H9 (cell line): ENCODE data around the gene RBMS3. TPM values are rescaled to one million over a fixed set of nuclear protein-coding genes. Genes with fewer than 3 reads are reported as not detected.

Experiments used
- DNase-seq: peaks from one replicate; pipeline ENCODE4 v3.0.0-alpha.2; 2017
- H2AFZ ChIP-seq: one replicate; pipeline ENCODE4 v1.6.1; 2013; ENCODE audit warnings: mild to moderate bottlenecking, low read length, control low read depth, moderate library complexity
- H2AK5ac ChIP-seq: 2 replicates; pipeline ENCODE4 v1.6.1; 2013; ENCODE audit warnings: low read length, control low read depth, mixed read lengths; ENCODE audit not compliant: insufficient read length
- H2BK120ac ChIP-seq: one replicate; pipeline ENCODE4 v1.6.1; 2013; ENCODE audit warnings: low read depth, mild to moderate bottlenecking, low read length, control low read depth, inconsistent platforms; ENCODE audit not compliant: poor library complexity, severe bottlenecking
- H2BK12ac ChIP-seq: 2 replicates; pipeline ENCODE4 v1.6.1; 2013; ENCODE audit warnings: low read length, control low read depth, mixed read lengths, low read depth; ENCODE audit not compliant: insufficient read length
- H2BK15ac ChIP-seq: 2 replicates; pipeline ENCODE4 v1.6.1; 2013; ENCODE audit warnings: low read depth, low read length, control low read depth
- H2BK20ac ChIP-seq: one replicate; pipeline ENCODE4 v1.6.1; 2013; ENCODE audit warnings: low read depth, mild to moderate bottlenecking, low read length, control low read depth, inconsistent platforms; ENCODE audit not compliant: poor library complexity, severe bottlenecking
- H2BK5ac ChIP-seq: 2 replicates; pipeline ENCODE4 v1.6.1; 2013; ENCODE audit warnings: low read length, control low read depth, mixed read lengths; ENCODE audit not compliant: insufficient read length
- H3K14ac ChIP-seq: 2 replicates; pipeline ENCODE4 v1.6.1; 2013; ENCODE audit warnings: low read length, control low read depth; ENCODE audit not compliant: insufficient read depth
- H3K18ac ChIP-seq: 2 replicates; pipeline ENCODE4 v1.6.1; 2013; ENCODE audit warnings: low read depth, mild to moderate bottlenecking, mixed read lengths, low read length, control low read depth; ENCODE audit not compliant: insufficient read length
- H3K23ac ChIP-seq: 2 replicates; pipeline ENCODE4 v1.6.1; 2013; ENCODE audit warnings: low read length, control low read depth, mixed read lengths, low read depth; ENCODE audit not compliant: insufficient read length
- H3K23me2 ChIP-seq: 2 replicates; pipeline ENCODE4 v1.6.1; 2013; ENCODE audit warnings: low read depth, mild to moderate bottlenecking, mixed read lengths, low read length, control low read depth; ENCODE audit not compliant: insufficient read length, poor library complexity, severe bottlenecking
- H3K27ac ChIP-seq: 2 replicates; pipeline ENCODE4 v1.5.1; 2013; ENCODE audit warnings: low read length, control low read depth, mixed read lengths, low read depth; ENCODE audit not compliant: insufficient read length
- H3K27me3 ChIP-seq: 2 replicates; pipeline ENCODE4 v1.6.1; 2013; ENCODE audit warnings: low read length, control low read depth, inconsistent platforms; ENCODE audit not compliant: insufficient read depth
- H3K4ac ChIP-seq: 2 replicates; pipeline ENCODE4 v1.6.1; 2013; ENCODE audit warnings: low read depth, mild to moderate bottlenecking, control low read depth, inconsistent platforms, low read length, moderate library complexity
- H3K4me1 ChIP-seq: 2 replicates; pipeline ENCODE4 v1.6.1; 2013; ENCODE audit warnings: low read length, control low read depth, inconsistent platforms; ENCODE audit not compliant: insufficient read depth
- H3K4me2 ChIP-seq: 2 replicates; pipeline ENCODE4 v1.6.1; 2013; ENCODE audit warnings: low read length, control low read depth, mixed read lengths; ENCODE audit not compliant: insufficient read length, insufficient read depth
- H3K56ac ChIP-seq: 2 replicates; pipeline ENCODE4 v1.6.1; 2013; ENCODE audit warnings: low read depth, mild to moderate bottlenecking, mixed read lengths, low read length, control low read depth; ENCODE audit not compliant: insufficient read length
- H3K79me1 ChIP-seq: 2 replicates; pipeline ENCODE4 v1.6.1; 2013; ENCODE audit warnings: low read depth, mild to moderate bottlenecking, moderate library complexity, low read length, control low read depth, inconsistent platforms; ENCODE audit not compliant: insufficient read depth, poor library complexity, severe bottlenecking
- H3K79me2 ChIP-seq: 2 replicates; pipeline ENCODE4 v1.6.1; 2013; ENCODE audit warnings: low read length, control low read depth, inconsistent platforms; ENCODE audit not compliant: insufficient read depth
- H3K9ac ChIP-seq: 2 replicates; pipeline ENCODE4 v1.6.1; 2013; ENCODE audit warnings: low read length, control low read depth, mixed read lengths; ENCODE audit not compliant: insufficient read length; ENCODE audit errors: extremely low read depth
- H3K9me3 ChIP-seq: one replicate; pipeline ENCODE4 v1.6.1; 2013; ENCODE audit warnings: low read depth, low read length, inconsistent platforms; ENCODE audit not compliant: control insufficient read depth
- H3T11ph ChIP-seq: one replicate; pipeline ENCODE4 v1.6.1; 2013; ENCODE audit warnings: mild to moderate bottlenecking, low read length, control low read depth, inconsistent platforms
- H4K20me1 ChIP-seq: one replicate; pipeline ENCODE4 v1.6.1; 2013; ENCODE audit not compliant: control insufficient read depth, insufficient read length, insufficient read depth
- H4K5ac ChIP-seq: 2 replicates; pipeline ENCODE4 v1.6.1; 2013; ENCODE audit warnings: low read depth, mild to moderate bottlenecking, mixed read lengths, low read length, control low read depth; ENCODE audit not compliant: insufficient read length
- H4K8ac ChIP-seq: replicated peaks from 2 replicates; pipeline ENCODE4 v1.6.1; 2013; ENCODE audit warnings: low read length, control low read depth, mixed read lengths, low read depth; ENCODE audit not compliant: insufficient read length
- H4K91ac ChIP-seq: 2 replicates; pipeline ENCODE4 v1.6.1; 2013; ENCODE audit warnings: low read depth, mild to moderate bottlenecking, moderate library complexity, mixed read lengths, low read length, control low read depth; ENCODE audit not compliant: insufficient read length
- H3K27ac Mint-ChIP-seq, 3 experiments: 2 replicates in 2 of 3; 3 replicates in 1 of 3; pipeline ENCODE4 v1.8.0; 2020 to 2021; ENCODE audit warnings: mixed read lengths in 3 of 3, mild to moderate bottlenecking in 1 of 3, moderate library complexity in 1 of 3
- H3K27me3 Mint-ChIP-seq: 2 replicates; pipeline ENCODE4 v1.8.0; 2021; ENCODE audit warnings: low read depth, mild to moderate bottlenecking, moderate library complexity, mixed read lengths
- H3K36me3 Mint-ChIP-seq, 3 experiments: 2 replicates in 2 of 3; 3 replicates in 1 of 3; pipeline ENCODE4 v1.8.0; 2020 to 2021; ENCODE audit warnings: low read depth in 3 of 3, mixed read lengths in 3 of 3; ENCODE audit not compliant: insufficient read depth in 1 of 3
- H3K4me1 Mint-ChIP-seq, 2 experiments: 2 replicates each; pipeline ENCODE4 v1.8.0; 2020; ENCODE audit warnings: mixed read lengths in 2 of 2
- H3K4me3 Mint-ChIP-seq, 2 experiments: 2 replicates in 1 of 2; 3 replicates in 1 of 2; pipeline ENCODE4 v1.8.0; 2020 to 2021; ENCODE audit warnings: mild to moderate bottlenecking in 2 of 2, mixed read lengths in 2 of 2, moderate library complexity in 1 of 2
- H3K9me3 Mint-ChIP-seq, 2 experiments: 2 replicates in 1 of 2; 3 replicates in 1 of 2; pipeline ENCODE4 v1.8.0; 2020; ENCODE audit warnings: mild to moderate bottlenecking in 2 of 2, mixed read lengths in 2 of 2, moderate library complexity in 1 of 2
- WGBS: extraction: QIAGEN DNeasy Blood & Tissue Kit; methylation state at CpG from one replicate; pipeline ENCODE4 v1.1.7; 2013; ENCODE audit warnings: missing lambda C conversion rate, low lambda C conversion rate, mixed read lengths; ENCODE audit not compliant: insufficient read length; ENCODE audit errors: extremely low coverage; 5-methylcytosine and 5-hydroxymethylcytosine counted together
- total RNA-seq: library from RNA; stranded (reverse); gene quantifications from 2 replicates; pipeline ENCODE4 v1.2.1, GENCODE V29; 2021
- TF ChIP-seq, protein P1 (sequence below): fragments of 200-600 bp; sonication (generic); conservative IDR thresholded peaks from 3 replicates; pipeline ENCODE4 v1.8.0; 2021; ENCODE audit warnings: antibody characterized with exemption, mild to moderate bottlenecking

The RBMS3 gene
- total RNA-seq, 1 experiment from 2014 or later = 8.1 TPM

DNA sequence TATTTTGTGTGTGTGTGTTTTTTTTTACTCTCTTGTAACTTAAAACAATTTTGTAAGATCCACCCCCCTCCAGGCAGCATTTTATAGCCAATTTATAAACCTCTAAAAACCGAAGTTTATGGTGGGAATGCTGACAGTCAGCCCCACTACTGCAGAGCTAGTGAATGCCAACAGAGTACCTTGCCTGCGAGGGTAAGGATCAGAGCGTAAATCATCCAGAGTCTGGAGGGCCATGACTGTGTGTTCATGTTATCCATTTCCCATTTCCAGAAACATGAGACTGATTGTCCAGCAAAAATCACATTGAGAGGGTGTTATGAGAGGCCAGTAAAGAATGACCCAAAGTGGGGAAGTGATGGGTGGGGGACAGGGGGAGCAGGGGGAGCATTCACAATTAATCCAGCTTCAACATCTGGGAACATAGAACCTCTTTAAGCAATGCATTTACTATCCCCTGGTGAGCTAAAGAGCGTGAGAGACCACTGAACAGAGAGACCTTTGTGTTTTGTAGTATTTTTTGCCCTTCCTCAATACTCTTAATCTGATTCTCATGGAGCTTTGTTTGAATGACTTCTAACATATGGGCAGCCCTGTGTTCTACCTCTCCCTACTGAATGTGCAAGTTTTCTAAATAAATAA is 464.5 kb downstream of the RBMS3 start:
- no peaks in the 10 kb centered on the region for H4K20me1 ChIP-seq
- no peak overlapping the region; a peak in 2 of 7 replicates for H3K27ac Mint-ChIP-seq
- no peak for DNase-seq

More for the DNA sequence above, 464.5 kb downstream of the RBMS3 start:
- H3K27me3 ChIP-seq = no peaks in the 10 kb centered on the region
- H3K27ac ChIP-seq = no peak overlapping the region
- no peak overlapping the region for H2AFZ ChIP-seq
- no peak overlapping the region for H3K14ac ChIP-seq
- no peaks in the 10 kb centered on the region for H3K9me3 Mint-ChIP-seq
- H4K5ac ChIP-seq = no peak overlapping the region
- no peak overlapping the region for H3K18ac ChIP-seq
- H4K91ac ChIP-seq = no peak overlapping the region
- H3K23me2 ChIP-seq = no peaks in the 10 kb centered on the region
- no peaks in the 10 kb centered on the region for H3K79me1 ChIP-seq
- TF ChIP-seq, protein P1, sequence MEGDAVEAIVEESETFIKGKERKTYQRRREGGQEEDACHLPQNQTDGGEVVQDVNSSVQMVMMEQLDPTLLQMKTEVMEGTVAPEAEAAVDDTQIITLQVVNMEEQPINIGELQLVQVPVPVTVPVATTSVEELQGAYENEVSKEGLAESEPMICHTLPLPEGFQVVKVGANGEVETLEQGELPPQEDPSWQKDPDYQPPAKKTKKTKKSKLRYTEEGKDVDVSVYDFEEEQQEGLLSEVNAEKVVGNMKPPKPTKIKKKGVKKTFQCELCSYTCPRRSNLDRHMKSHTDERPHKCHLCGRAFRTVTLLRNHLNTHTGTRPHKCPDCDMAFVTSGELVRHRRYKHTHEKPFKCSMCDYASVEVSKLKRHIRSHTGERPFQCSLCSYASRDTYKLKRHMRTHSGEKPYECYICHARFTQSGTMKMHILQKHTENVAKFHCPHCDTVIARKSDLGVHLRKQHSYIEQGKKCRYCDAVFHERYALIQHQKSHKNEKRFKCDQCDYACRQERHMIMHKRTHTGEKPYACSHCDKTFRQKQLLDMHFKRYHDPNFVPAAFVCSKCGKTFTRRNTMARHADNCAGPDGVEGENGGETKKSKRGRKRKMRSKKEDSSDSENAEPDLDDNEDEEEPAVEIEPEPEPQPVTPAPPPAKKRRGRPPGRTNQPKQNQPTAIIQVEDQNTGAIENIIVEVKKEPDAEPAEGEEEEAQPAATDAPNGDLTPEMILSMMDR = no peak
- H2BK20ac ChIP-seq = no peak overlapping the region
- H3K4me1 ChIP-seq = peaks cover 3% of the 10 kb centered on the region; the same call in 1 of the 2 replicates
- WGBS = no CpG with 5 or more reads among the region's 4 CpGs
- H3K4me2 ChIP-seq = no peak overlapping the region
- H3K9me3 ChIP-seq = no peaks in the 10 kb centered on the region
- H3T11ph ChIP-seq = no peak overlapping the region
- H4K8ac ChIP-seq = no peak overlapping the region
- H3K4ac ChIP-seq = no peak overlapping the region
- no peaks in the 10 kb centered on the region for H3K36me3 Mint-ChIP-seq
- H3K23ac ChIP-seq = no peak overlapping the region
- no peak overlapping the region for H2BK15ac ChIP-seq
- H3K4me3 Mint-ChIP-seq = no peak overlapping the region
- H2AK5ac ChIP-seq = no peak overlapping the region
- no peak overlapping the region for H2BK120ac ChIP-seq
- no peak overlapping the region for H2BK5ac ChIP-seq
- peaks cover 26 to 29% of the 10 kb centered on the region in 2 experiments for H3K4me1 Mint-ChIP-seq
- no peaks in the 10 kb centered on the region for H3K79me2 ChIP-seq
- no peaks in the 10 kb centered on the region for H3K27me3 Mint-ChIP-seq
- H3K9ac ChIP-seq = no peak overlapping the region
- H2BK12ac ChIP-seq = no peak overlapping the region
- no peak overlapping the region for H3K56ac ChIP-seq
